Measurements from ENCODE around the gene CNPY1.

GRCh38 chr7:155586843-155587440 lies 40.6 kb upstream of the CNPY1 start:
- no peak for TF ChIP-seq POLR2AphosphoS5 (IDR thresholded peaks at IDR 0.05; ENCODE audit: insufficient read depth in 1 of 2, low read depth in 1 of 2)
- TF ChIP-seq, protein P1, sequence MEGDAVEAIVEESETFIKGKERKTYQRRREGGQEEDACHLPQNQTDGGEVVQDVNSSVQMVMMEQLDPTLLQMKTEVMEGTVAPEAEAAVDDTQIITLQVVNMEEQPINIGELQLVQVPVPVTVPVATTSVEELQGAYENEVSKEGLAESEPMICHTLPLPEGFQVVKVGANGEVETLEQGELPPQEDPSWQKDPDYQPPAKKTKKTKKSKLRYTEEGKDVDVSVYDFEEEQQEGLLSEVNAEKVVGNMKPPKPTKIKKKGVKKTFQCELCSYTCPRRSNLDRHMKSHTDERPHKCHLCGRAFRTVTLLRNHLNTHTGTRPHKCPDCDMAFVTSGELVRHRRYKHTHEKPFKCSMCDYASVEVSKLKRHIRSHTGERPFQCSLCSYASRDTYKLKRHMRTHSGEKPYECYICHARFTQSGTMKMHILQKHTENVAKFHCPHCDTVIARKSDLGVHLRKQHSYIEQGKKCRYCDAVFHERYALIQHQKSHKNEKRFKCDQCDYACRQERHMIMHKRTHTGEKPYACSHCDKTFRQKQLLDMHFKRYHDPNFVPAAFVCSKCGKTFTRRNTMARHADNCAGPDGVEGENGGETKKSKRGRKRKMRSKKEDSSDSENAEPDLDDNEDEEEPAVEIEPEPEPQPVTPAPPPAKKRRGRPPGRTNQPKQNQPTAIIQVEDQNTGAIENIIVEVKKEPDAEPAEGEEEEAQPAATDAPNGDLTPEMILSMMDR (IDR thresholded peaks at IDR 0.05), result no peak
- no peak for TF ChIP-seq POLR2A (IDR thresholded peaks at IDR 0.05)

Data from vagina (tissue), 2 donors.